Stimulated activated naive B cell treated with anti-CD40 and anti-IgM and Interleukin-4, amounts not matched to agents 10 μg/mL and 1 μg/mL and 100 μg/mL, for 72 hours (primary cell): ENCODE results near the gene FBXL22.
A peak's percentile ranks its signal among the peaks of the same experiment; 100 is the strongest.

Source experiments
- ATAC-seq, 2 donors: fragments of 150-1000 bp; cut with Tn5 transposase; replicated peaks; 2 replicates each; pipeline ENCODE4 v1.10.0; 2021; ENCODE audit warnings: moderate library complexity in 1 of 2
- DNase-seq: peaks from one replicate; pipeline ENCODE4 v3.0.0; 2021
- H3K27ac Mint-ChIP-seq: one replicate; pipeline ENCODE4 v1.8.0; 2022; ENCODE audit warnings: mild to moderate bottlenecking, mixed read lengths
- H3K27me3 Mint-ChIP-seq, 2 donors: one replicate each; pipeline ENCODE4 v1.8.0; 2022; ENCODE audit warnings: mixed read lengths in 2 of 2
- H3K36me3 Mint-ChIP-seq, 2 donors: one replicate each; pipeline ENCODE4 v1.8.0; 2022; ENCODE audit warnings: mixed read lengths in 2 of 2, mild to moderate bottlenecking in 1 of 2
- H3K4me1 Mint-ChIP-seq, 2 donors: one replicate each; pipeline ENCODE4 v1.8.0; 2022; ENCODE audit warnings: mixed read lengths in 2 of 2, mild to moderate bottlenecking in 1 of 2
- H3K4me3 Mint-ChIP-seq, 2 donors: one replicate each; pipeline ENCODE4 v1.8.0; 2022; ENCODE audit warnings: mild to moderate bottlenecking in 2 of 2, mixed read lengths in 2 of 2, moderate library complexity in 1 of 2
- H3K9me3 Mint-ChIP-seq, 2 donors: one replicate each; pipeline ENCODE4 v1.8.0; 2022; ENCODE audit warnings: mixed read lengths in 2 of 2, mild to moderate bottlenecking in 1 of 2

FBXL22 gene

DNA sequence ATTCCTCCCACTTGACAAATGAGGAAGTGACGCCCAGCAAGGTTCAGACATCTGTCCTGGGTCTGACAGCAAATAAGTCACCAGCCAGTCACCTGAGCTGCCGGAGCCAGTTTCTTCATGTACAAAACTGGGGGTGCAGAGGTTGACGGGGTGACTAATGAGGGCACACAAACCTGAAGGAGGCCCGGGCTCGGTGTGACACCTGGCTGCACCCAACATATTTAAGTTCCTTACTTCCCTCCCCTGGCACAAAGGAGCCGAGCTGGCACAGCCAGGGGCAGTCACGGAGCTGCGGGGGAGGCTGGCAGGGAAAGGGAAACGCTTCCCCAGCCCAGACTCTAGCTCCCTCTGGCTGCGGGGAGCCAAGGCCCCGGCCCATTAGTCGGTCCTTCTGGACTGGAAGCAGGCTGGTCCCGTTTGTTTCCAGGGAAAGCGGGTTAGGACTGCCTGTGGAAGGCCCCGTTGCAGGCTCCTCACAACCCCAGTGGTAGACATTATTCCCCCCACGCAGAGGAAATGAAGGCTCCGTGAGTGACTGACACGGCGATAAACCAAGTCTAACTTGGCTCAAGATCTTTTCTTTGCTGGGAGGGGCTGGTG, 2.3 kb downstream of the FBXL22 start:
- DNase-seq: peak; percentile 63
- H3K4me1 Mint-ChIP-seq: peaks cover 73 to 89% of the 10 kb centered on the region in 2 donors
- H3K4me3 Mint-ChIP-seq: peak overlapping the region; percentile 88 to 93
- peak; percentile 29 to 33 for ATAC-seq
- peaks cover 16 to 36% of the 10 kb centered on the region in 2 donors for H3K36me3 Mint-ChIP-seq
- H3K27ac Mint-ChIP-seq: peak overlapping the region; percentile 98
- peaks cover 0 to 1% of the 10 kb centered on the region in 2 donors for H3K9me3 Mint-ChIP-seq
- no peaks in the 10 kb centered on the region for H3K27me3 Mint-ChIP-seq

DNA sequence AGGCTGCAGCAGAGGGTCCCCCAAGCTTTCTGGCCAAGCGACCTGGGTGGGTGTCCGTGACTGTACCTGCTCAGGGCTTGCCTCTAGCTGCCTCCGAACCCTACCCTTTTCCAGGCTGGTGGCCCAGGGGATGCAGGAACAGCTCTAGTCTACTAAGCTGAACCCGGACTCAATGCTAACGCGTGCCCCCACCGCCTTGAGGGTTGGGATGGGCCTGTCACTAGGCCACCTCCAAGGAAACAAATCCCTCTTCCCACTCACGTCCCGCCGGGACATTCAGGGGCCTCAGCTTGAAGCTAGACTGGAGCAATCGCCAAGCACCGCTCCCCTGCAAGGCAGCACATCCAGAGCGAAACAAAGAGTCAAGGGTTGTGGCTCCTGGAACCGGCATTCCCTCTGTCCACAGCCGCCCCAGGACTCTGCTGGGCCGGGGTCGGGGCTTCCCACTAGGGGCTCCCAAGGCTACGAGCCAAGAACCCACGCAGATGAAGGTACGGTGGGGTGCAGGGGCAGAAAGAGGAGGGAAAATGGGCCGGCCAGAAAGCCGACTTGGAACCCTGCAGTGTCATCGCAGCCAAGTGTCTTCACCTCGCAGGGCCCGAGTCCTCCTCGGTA, 2.9 kb downstream of the FBXL22 start:
- Mint-ChIP-seq H3K27ac (peak overlapping the region; percentile 98), H3K4me3 (peak overlapping the region; percentile 88 to 93), H3K36me3 (peaks cover 14 to 33% of the 10 kb centered on the region in 2 donors), H3K27me3 (no peaks in the 10 kb centered on the region), H3K4me1 (peaks cover 67 to 88% of the 10 kb centered on the region in 2 donors), H3K9me3 (no peaks in the 10 kb centered on the region)
- ATAC-seq: peak; percentile 1
- DNase-seq: no peak

DNA sequence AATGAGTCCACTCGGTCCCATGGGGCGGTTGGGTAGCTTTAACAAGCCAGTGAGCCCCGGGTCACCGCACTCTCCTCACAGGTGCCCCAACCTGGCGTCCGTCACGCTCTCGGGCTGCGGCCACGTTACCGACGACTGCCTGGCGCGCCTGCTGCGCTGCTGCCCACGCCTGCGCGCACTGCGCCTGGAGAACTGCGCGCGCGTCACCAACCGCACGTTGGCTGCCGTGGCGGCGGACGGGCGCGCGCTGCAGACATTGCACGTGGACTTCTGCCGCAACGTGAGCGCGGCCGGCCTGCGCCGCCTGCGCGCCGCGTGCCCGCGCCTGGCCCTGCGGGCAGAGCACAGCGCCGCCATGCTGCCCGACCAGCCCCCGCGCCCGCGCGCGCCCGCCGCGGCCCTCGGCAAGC, 3.4 kb downstream of the FBXL22 start:
- Mint-ChIP-seq H3K4me1 (peaks cover 63 to 87% of the 10 kb centered on the region in 2 donors), H3K36me3 (peaks cover 14 to 34% of the 10 kb centered on the region in 2 donors), H3K9me3 (no peaks in the 10 kb centered on the region), H3K4me3 (peak overlapping the region; percentile 89 to 93), H3K27me3 (no peaks in the 10 kb centered on the region), H3K27ac (peak overlapping the region; percentile 98)
- ATAC-seq (peak; percentile 69 to 76), DNase-seq (peak; percentile 93)

DNA sequence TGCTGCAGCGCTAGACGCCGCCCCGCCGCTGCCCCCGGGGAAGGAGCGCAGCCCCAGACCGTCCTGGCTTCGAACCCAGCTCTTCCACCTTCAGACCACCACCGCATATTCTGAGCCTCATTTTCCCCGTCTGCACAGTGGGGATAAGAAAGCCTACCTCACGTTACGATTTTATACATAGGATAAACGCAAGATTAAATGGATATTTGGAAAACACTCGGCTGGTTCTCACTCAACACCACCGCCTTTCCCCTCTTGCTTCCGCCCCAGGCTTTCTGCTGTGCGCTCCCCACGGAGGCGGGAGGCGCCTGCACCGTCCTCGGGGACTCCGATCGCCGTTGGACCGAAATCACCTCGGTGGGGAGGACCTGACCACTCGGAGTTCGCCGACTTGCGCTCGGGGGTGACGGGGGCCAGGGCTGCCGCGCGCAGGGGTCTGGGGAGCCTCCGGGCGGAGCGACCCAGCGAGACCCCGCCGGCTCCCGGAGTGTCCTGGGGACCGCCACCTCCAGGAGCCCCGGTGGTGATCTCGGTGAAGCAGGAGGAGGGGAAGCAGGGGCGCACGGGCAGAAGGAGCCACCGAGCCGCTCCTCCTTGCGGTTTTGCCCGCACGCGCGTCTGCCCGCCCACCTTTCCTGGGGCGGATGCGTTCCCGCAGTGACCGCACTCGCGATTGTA, 4.0 kb downstream of the FBXL22 start:
- Mint-ChIP-seq H3K9me3 (no peaks in the 10 kb centered on the region), H3K27ac (peak overlapping the region; percentile 94), H3K27me3 (no peaks in the 10 kb centered on the region), H3K4me1 (peaks cover 62 to 87% of the 10 kb centered on the region in 2 donors), H3K4me3 (peak overlapping the region; percentile 89 to 93), H3K36me3 (peaks cover 13 to 34% of the 10 kb centered on the region in 2 donors)
- DNase-seq: no peak
- peak; percentile 2 to 15 for ATAC-seq

DNA sequence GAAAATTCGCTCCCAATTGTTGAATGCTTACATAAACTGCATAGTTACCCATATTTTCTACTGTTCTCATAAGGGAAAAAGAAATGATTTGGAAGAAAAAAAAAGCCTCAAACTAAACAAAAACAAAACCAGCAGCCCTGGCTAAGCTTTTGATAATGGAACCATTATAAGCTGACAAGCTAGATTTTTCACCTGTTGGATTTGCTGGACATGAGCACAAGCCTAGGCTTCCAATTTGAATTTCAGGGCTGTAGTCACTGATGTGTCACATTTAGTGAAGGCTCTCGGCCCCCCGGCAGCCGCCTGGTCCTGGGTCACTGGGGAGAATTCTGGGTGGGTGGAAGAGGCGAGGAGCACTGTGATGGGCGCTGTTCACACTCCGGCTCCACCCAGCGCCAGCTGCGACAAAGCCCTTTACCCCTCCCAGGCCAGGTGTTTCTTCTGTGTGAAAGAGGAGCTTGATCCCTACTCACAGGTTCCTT, 4.6 kb downstream of the FBXL22 start:
- Mint-ChIP-seq H3K4me1 (peaks cover 60 to 86% of the 10 kb centered on the region in 2 donors), H3K36me3 (peaks cover 16 to 38% of the 10 kb centered on the region in 2 donors), H3K9me3 (no peaks in the 10 kb centered on the region), H3K4me3 (peak overlapping the region; percentile 89 to 93), H3K27me3 (no peaks in the 10 kb centered on the region), H3K27ac (peak overlapping the region; percentile 94)
- DNase-seq (no peak), ATAC-seq (no peak)

DNA sequence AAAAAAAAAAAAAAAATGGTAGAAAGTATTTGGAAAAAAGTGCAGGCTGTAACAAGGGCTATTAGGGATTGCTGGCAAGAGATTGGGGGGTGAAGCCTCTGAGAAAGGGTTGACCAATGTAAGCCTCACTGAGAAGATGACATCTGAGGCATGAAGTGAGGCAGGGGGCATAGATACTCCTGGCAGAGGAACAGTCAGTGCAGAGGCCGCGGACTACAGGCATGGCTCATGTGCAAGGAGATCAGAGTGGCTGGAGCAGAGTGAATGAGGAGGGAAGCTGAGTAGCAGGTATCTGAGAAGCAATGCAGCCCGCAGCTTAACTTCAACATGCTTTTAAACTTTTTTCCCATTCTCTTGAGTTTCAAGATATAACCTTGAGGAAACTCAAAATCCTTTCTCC, 5.4 kb downstream of the FBXL22 start:
- Mint-ChIP-seq H3K27me3 (no peaks in the 10 kb centered on the region), H3K4me3 (peak overlapping the region; percentile 35 to 59), H3K9me3 (no peaks in the 10 kb centered on the region), H3K4me1 (peaks cover 53 to 84% of the 10 kb centered on the region in 2 donors), H3K36me3 (peaks cover 21 to 44% of the 10 kb centered on the region in 2 donors), H3K27ac (peak overlapping the region; percentile 94)
- ATAC-seq (no peak), DNase-seq (no peak)

DNA sequence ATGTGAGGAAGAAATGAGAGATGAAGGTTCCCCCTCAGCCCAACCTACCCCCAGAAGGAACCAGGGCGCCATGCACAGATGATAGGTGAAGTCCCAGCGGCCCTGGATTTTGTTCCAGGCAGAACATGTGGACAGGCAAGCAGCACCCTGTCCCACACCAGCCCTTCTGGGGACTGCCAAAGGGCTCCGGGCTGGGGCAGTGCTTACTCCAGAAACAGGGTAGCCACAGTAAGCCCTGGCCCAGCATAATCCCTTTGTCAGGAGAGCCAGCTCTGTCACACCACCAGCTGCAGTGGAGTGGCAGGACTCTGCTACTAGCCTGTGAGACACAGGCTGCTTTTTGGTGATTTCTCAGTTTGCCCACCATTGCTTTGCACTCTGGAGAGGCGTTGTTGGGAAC, 6.3 kb downstream of the FBXL22 start:
- Mint-ChIP-seq H3K4me1 (peaks cover 47 to 77% of the 10 kb centered on the region in 2 donors), H3K27me3 (no peaks in the 10 kb centered on the region), H3K4me3 (no peak overlapping the region), H3K27ac (peak overlapping the region; percentile 88), H3K36me3 (peaks cover 28 to 51% of the 10 kb centered on the region in 2 donors), H3K9me3 (no peaks in the 10 kb centered on the region)
- DNase-seq: no peak
- no peak for ATAC-seq

DNA sequence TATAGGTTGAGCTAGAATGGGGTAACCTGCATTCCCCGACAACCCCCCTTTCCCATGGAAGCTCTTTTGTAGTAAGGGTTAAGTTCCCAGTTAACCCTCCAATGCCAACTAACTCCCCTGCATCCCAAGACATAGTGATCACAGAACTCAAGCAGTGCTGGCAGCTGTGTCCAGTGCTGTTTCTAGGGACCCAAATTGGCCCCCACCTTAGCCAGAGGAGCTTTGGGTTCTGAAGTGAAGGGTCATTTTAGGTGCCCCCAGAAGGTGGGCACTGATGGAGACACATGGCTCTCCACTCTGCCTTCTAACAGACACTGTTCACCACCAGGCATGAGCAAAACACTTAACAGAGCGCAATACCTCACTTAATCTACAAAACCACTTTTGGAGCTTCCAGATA, 7.1 kb downstream of the FBXL22 start:
- ATAC-seq (no peak), DNase-seq (no peak)
- Mint-ChIP-seq H3K27me3 (no peaks in the 10 kb centered on the region), H3K4me3 (no peak overlapping the region), H3K27ac (peak overlapping the region; percentile 83), H3K36me3 (peaks cover 34 to 57% of the 10 kb centered on the region in 2 donors), H3K4me1 (peaks cover 44 to 75% of the 10 kb centered on the region in 2 donors), H3K9me3 (no peaks in the 10 kb centered on the region)

DNA sequence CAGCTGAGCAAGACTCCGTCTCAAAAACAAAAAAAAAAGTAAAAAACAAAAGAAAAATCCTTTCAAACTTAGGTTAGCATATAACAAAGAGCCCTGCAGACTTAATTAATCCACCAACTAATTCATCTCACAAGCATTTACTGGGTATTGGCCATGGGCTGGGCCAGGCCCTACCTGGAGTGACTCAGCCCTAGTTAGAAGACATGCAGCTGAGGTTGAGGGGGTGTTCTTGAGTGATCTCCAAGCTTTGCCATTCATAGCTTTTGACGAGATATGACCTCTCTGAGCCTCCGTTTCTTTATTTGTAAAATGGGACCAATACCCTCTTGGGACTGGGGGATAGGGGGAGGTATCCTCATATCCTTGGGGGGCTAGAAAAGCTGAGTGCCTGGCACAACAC, 7.8 kb downstream of the FBXL22 start:
- peak overlapping the region; percentile 51 for H3K27ac Mint-ChIP-seq
- no peak overlapping the region for H3K4me3 Mint-ChIP-seq
- no peaks in the 10 kb centered on the region for H3K27me3 Mint-ChIP-seq
- no peaks in the 10 kb centered on the region for H3K9me3 Mint-ChIP-seq
- H3K36me3 Mint-ChIP-seq: peaks cover 38 to 62% of the 10 kb centered on the region in 2 donors
- ATAC-seq (no peak), DNase-seq (no peak)
- H3K4me1 Mint-ChIP-seq: peaks cover 40 to 74% of the 10 kb centered on the region in 2 donors

DNA sequence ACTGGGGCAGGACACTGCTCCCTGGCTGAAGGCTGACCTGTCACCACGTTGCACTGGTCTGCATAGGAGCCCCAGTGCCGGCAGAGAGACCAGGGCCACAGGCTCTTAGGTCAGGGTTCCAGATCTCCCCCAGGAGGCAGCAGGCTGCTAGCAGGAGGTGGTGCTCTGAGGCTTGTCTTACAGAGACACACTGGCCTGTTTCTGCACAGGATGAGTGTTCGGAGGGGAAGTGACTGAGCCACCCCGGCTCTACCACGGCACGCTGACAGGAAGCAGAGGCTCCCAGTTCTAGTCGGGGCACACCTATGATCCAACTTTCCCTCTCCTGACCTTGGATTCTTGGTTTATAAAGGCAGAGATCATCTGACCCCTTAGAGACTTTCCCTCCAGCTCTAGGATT, 8.6 kb downstream of the FBXL22 start:
- Mint-ChIP-seq H3K27me3 (no peaks in the 10 kb centered on the region), H3K4me3 (no peak overlapping the region), H3K4me1 (peaks cover 45 to 76% of the 10 kb centered on the region in 2 donors), H3K36me3 (peaks cover 43 to 69% of the 10 kb centered on the region in 2 donors), H3K9me3 (no peaks in the 10 kb centered on the region), H3K27ac (peak overlapping the region; percentile 56)
- peak; percentile 41 to 50 for ATAC-seq
- no peak for DNase-seq

DNA sequence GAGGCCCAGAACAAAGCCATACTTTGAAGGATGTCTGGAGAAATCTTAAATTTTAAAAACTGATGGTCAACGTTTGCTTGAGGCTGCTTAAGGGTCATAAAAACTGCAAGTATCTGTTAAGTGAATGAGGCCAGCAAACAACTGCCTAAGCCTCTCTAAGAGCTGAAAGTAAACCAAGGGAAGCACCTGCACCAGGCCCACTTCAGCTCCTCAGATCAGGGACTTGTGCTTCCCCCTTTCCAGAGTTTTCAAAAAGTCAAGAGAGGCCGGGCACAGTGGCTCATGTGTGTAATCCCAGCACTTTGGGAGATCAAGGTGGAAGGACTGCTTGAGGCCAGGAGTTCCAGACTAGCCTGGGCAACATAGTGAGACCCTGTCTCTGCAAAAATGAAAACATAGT, 9.1 kb downstream of the FBXL22 start:
- peak overlapping the region; percentile 56 for H3K27ac Mint-ChIP-seq
- ATAC-seq: no peak
- no peaks in the 10 kb centered on the region for H3K27me3 Mint-ChIP-seq
- H3K36me3 Mint-ChIP-seq: peaks cover 45 to 71% of the 10 kb centered on the region in 2 donors
- DNase-seq: no peak
- peaks cover 46 to 81% of the 10 kb centered on the region in 2 donors for H3K4me1 Mint-ChIP-seq
- H3K4me3 Mint-ChIP-seq: peak overlapping the region in 1 of 2 donors; percentile 25
- no peaks in the 10 kb centered on the region for H3K9me3 Mint-ChIP-seq

DNA sequence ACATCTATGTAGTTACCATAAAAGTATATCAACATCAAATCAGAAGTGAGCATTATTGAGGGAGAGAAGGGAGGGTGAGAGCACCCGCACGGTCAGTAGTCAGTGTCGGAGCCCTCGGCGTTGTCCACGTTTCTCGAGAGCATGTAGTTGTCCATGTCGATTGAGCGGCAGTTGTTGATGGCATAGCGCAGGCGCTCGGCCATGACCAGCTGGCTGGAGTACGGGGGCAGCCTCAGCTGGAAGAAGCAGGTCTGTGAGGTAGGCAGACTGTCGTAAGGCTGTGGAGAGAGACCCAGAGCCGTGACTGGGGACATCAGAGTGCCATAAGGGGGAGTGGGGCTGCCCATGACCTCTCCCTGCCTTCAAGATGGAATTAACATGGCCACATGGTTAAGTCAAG, 11.8 kb downstream of the FBXL22 start:
- Mint-ChIP-seq H3K9me3 (no peaks in the 10 kb centered on the region), H3K4me1 (peaks cover 29 to 62% of the 10 kb centered on the region in 2 donors), H3K27ac (peak overlapping the region; percentile 62), H3K27me3 (no peaks in the 10 kb centered on the region), H3K36me3 (peaks cover 49 to 78% of the 10 kb centered on the region in 2 donors), H3K4me3 (no peak overlapping the region)
- DNase-seq (no peak), ATAC-seq (no peak)

DNA sequence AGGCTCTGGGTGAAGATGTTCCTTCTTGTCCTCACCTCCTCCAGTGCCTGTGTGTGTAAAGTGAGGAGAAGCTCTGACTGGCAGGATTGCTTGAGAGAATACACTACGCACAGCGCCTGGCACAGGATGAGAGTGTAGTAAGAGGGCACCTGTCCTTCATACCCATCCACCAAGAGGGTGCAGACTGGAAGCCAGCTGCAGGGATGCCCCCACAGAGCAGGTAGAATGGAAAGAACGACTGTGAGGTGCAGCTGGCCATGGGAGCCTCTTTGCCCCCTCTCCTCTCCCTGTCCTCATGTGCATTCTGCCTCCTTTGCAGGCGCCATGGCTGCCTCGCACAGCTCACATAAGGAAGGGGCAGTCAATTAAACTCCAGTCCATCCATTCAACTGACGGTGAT, 12.3 kb downstream of the FBXL22 start:
- no peak for ATAC-seq
- DNase-seq: no peak
- H3K27ac Mint-ChIP-seq: peak overlapping the region; percentile 62

DNA sequence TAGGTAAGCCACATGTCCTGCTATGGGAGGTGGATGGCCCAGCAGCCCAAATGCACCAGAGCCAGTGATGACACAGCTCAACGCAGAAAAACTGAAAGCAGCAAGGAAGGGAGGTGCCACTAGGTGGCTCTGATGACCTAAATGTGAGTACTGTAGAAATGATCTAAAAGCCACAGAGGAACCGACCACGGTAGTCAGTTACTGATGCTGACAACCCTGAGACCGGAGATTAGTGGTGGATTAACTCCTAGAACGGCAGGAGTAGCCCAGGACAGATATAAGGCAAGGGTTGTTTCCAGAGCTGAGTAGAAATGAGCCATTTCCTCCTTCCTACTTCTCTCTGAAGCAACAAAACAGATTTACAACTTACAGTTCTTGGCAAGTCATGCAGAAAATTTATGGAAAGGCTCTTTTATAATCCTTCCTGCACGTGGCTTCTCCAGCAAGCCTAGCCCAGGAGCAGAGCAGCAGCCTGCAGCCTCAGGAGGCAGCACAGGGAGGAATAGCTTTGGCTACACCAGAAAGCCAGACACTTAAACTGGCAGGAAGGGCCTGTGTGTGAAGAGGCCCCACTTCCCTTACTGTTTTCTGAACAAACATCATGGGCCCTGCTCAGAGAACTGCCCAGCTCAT, 13.1 kb downstream of the FBXL22 start:
- ATAC-seq (peak; percentile 90 to 91), DNase-seq (peak; percentile 72)
- Mint-ChIP-seq H3K9me3 (no peaks in the 10 kb centered on the region), H3K27ac (peak overlapping the region; percentile 97), H3K4me1 (peaks cover 29 to 50% of the 10 kb centered on the region in 2 donors), H3K36me3 (peaks cover 52 to 78% of the 10 kb centered on the region in 2 donors), H3K4me3 (peak overlapping the region; percentile 30 to 37), H3K27me3 (no peaks in the 10 kb centered on the region)

More for the DNA sequence above, 12.3 kb downstream of the FBXL22 start:
- no peaks in the 10 kb centered on the region for H3K9me3 Mint-ChIP-seq
- no peak overlapping the region for H3K4me3 Mint-ChIP-seq
- peaks cover 50 to 76% of the 10 kb centered on the region in 2 donors for H3K36me3 Mint-ChIP-seq
- no peaks in the 10 kb centered on the region for H3K27me3 Mint-ChIP-seq
- peaks cover 29 to 57% of the 10 kb centered on the region in 2 donors for H3K4me1 Mint-ChIP-seq
